Suprapubic skin (tissue), 4 donors: ENCODE measurements around the gene HOXB8. TPM values are rescaled to one million over a fixed set of nuclear protein-coding genes. Genes with fewer than 3 reads are reported as not detected.
A peak's percentile ranks its signal among the peaks of the same experiment; 100 is the strongest.

Experiments
- DNase-seq, 2 donors: peaks; one replicate each; pipeline ENCODE4 v3.0.0-alpha.2; 2019; ENCODE audit warnings: low spot score in 2 of 2
- H3K27ac ChIP-seq: fragments of 200-600 bp; sonication (generic); one replicate; pipeline ENCODE4 v1.5.1; 2019
- H3K27me3 ChIP-seq: fragments of 200-600 bp; sonication (generic); one replicate; pipeline ENCODE4 v1.5.1; 2019
- H3K36me3 ChIP-seq: fragments of 200-600 bp; sonication (generic); one replicate; pipeline ENCODE4 v1.5.1; 2019
- H3K4me1 ChIP-seq: fragments of 200-600 bp; sonication (generic); one replicate; pipeline ENCODE4 v1.5.1; 2019
- H3K4me3 ChIP-seq: fragments of 200-600 bp; sonication (generic); one replicate; pipeline ENCODE4 v1.5.1; 2019; ENCODE audit warnings: mild to moderate bottlenecking
- H3K9me3 ChIP-seq: fragments of 200-600 bp; sonication (generic); one replicate; pipeline ENCODE4 v1.5.1; 2019
- CTCF ChIP-seq, 2 donors: fragments of 200-600 bp in 1 of 2; fragments of 450-650 bp in 1 of 2; sonication (generic) in 1 of 2; IDR thresholded peaks; one replicate each; pipeline ENCODE4 v1.5.1; 2016 to 2019; ENCODE audit warnings: antibody characterized with exemption in 2 of 2, mild to moderate bottlenecking in 1 of 2, moderate library complexity in 1 of 2
- EP300 ChIP-seq: sonication (generic); formaldehyde crosslinking; IDR thresholded peaks from one replicate; pipeline ENCODE4 v1.6.1; 2017; ENCODE audit warnings: antibody characterized with exemption
- POLR2A ChIP-seq, 2 donors: fragments of 450-650 bp; IDR thresholded peaks; one replicate each; pipeline ENCODE4 v1.6.1; 2017; ENCODE audit warnings: antibody characterized with exemption in 2 of 2, mild to moderate bottlenecking in 2 of 2, moderate library complexity in 2 of 2
- POLR2AphosphoS5 ChIP-seq, 3 donors: sonication (generic); formaldehyde crosslinking; IDR thresholded peaks; one replicate each; pipeline ENCODE4 v1.6.1; 2017; ENCODE audit warnings: antibody characterized with exemption in 3 of 3
- WGBS: methylation state at CpG from one replicate; pipeline ENCODE4 v1.1.5; 2018; 5-methylcytosine and 5-hydroxymethylcytosine counted together
- total RNA-seq, 4 donors: library from RNA; depleted of rRNA; stranded (reverse); fragments of >200 nt; gene quantifications; one replicate each; pipeline ENCODE4 v1.1.0, GENCODE V29; 2016

The HOXB8 gene
- total RNA-seq, 4 donors from 2014 or later = not detected

DNA sequence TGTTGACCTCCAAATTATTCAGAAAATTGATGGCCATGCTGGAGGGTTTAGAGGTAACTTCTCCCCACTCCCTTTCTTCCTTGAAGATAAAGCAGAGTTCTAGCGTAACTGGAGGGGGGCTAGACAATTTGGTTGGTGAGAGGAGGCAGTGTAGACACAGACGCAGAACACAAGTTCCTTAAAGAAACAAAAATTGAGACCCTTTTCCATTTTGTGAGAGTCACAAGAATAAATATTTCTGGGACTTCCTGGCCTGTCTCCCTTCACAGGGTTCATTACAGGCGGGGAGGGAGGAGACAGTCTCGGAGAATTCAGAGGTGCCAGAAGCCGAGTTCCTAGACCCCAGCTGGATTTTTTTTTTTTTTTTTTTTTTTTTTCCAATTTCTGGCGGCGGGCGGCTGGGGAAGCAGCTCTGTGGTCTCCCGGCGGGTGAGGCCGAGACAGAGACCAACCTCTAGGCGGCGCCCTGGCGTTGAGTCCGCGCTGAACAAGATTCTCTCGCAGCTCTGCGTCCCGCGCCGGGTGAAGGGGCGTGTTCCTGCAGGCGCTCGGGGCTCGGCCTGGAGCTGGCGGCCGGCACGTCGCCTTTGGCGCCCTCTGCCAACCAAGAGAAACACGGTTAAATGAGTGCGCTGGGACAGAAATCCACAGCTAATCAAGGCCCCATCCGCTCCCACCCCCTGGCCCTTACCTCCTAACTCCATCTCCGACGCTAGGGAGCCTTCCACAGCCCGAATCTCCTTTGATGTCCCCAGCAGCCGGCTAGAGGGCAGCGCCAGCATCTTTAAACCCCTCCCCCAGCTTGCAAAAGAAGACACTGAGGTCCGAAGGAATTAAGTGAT is 21.3 kb upstream of the HOXB8 start:
- peak in 1 of 2 donors; percentile 79 for DNase-seq
- 6% methylated on average over 24 of the region's 39 CpGs for WGBS
- Histone ChIP-seq H3K9me3 (no peaks in the 10 kb centered on the region), H3K27ac (no peak overlapping the region), H3K4me1 (peaks cover 12% of the 10 kb centered on the region), H3K36me3 (no peaks in the 10 kb centered on the region), H3K27me3 (peaks cover 100% of the 10 kb centered on the region), H3K4me3 (no peak overlapping the region)
- TF ChIP-seq POLR2A (IDR thresholded peaks at IDR 0.05) (no peak), POLR2AphosphoS5 (IDR thresholded peaks at IDR 0.05) (no peak), CTCF (IDR thresholded peaks at IDR 0.05) (peak in 1 of 2 donors; percentile 65), EP300 (no peak)

DNA sequence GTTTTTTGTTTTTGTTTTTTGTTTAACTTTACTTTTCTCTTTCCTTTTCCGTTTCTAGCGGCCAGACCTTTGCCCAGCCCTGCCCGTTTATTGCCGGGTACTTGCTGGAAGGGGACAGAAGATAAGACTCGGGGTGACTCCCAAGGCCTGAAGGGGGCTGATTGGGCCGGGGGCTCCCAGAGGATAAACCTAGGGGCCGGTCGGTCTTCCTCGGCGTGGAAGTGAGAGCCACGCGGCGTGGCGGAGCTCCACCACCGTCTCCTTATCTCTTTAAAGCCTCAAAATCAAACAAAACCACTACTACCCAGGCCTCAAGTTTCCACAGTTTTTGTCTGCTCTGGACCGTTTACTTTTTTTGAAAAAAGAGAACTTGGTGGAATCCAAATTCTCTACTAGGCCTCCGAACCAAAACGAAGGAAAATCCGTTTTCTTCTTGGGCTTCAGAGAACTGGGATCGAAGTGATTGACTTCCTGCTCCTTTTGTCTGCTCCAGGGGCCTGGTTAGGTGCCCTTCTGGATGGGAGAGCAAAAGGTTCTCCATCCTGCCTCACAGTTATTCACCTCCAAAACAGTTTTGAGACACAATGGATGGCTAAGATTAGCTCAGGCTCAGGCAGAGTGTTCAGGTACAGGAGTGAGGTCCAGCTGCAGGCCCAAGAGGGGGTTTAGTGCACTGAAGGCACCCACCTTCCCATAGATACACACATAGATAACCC is 19.6 kb upstream of the HOXB8 start:
- Histone ChIP-seq H3K36me3 (no peaks in the 10 kb centered on the region), H3K27me3 (peaks cover 100% of the 10 kb centered on the region), H3K27ac (no peak overlapping the region), H3K9me3 (no peaks in the 10 kb centered on the region), H3K4me1 (peaks cover 12% of the 10 kb centered on the region), H3K4me3 (no peak overlapping the region)
- 69% methylated on average over 20 of the region's 20 CpGs for WGBS
- TF ChIP-seq POLR2AphosphoS5 (IDR thresholded peaks at IDR 0.05) = no peak
- TF ChIP-seq EP300 = no peak
- no peak for TF ChIP-seq CTCF (IDR thresholded peaks at IDR 0.05)
- no peak for TF ChIP-seq POLR2A (IDR thresholded peaks at IDR 0.05)
- no peak for DNase-seq

DNA sequence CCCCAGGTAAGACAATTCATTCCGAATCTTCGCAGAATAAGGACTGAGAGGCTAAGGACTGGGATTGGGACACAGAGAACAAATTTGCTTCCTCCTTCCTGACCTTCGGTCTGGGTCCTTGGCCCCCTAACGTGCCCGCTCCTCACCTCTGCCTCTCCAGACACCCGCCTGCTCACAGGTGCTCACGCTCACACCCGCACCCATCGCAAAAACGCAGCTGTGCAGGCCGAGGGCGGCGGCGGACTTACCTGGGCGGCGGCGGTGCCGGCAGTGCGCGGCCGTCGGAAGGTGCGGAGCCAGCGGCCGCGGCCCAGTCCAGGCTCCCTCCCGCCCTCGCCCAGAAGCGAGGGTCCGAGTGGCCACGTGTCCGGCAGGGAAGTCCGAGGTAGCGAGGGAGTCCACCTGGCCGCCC is 18.2 kb upstream of the HOXB8 start:
- WGBS = 40% methylated on average over 13 of the region's 35 CpGs
- Histone ChIP-seq H3K27ac (no peak overlapping the region), H3K36me3 (no peaks in the 10 kb centered on the region), H3K27me3 (peaks cover 100% of the 10 kb centered on the region), H3K4me1 (peaks cover 12% of the 10 kb centered on the region), H3K4me3 (peak overlapping the region; percentile 13), H3K9me3 (no peaks in the 10 kb centered on the region)
- no peak for TF ChIP-seq CTCF (IDR thresholded peaks at IDR 0.05)
- TF ChIP-seq POLR2A (IDR thresholded peaks at IDR 0.05) = no peak
- no peak for TF ChIP-seq EP300
- no peak for TF ChIP-seq POLR2AphosphoS5 (IDR thresholded peaks at IDR 0.05)
- DNase-seq = peak in 1 of 2 donors; percentile 38

GRCh38 chr17:48632579-48633265 is 17.6 kb upstream of the HOXB8 start:
- DNase-seq = peak in 1 of 2 donors; percentile 21
- Histone ChIP-seq H3K4me3 (no peak overlapping the region), H3K27ac (no peak overlapping the region), H3K36me3 (no peaks in the 10 kb centered on the region), H3K9me3 (no peaks in the 10 kb centered on the region), H3K27me3 (peaks cover 100% of the 10 kb centered on the region), H3K4me1 (peaks cover 12% of the 10 kb centered on the region)
- 84% methylated on average over 7 of the region's 7 CpGs for WGBS
- no peak for TF ChIP-seq CTCF (IDR thresholded peaks at IDR 0.05)
- no peak for TF ChIP-seq POLR2A (IDR thresholded peaks at IDR 0.05)
- no peak for TF ChIP-seq POLR2AphosphoS5 (IDR thresholded peaks at IDR 0.05)
- no peak for TF ChIP-seq EP300
